Measurements from ENCODE around the gene RSPO3.

DNA sequence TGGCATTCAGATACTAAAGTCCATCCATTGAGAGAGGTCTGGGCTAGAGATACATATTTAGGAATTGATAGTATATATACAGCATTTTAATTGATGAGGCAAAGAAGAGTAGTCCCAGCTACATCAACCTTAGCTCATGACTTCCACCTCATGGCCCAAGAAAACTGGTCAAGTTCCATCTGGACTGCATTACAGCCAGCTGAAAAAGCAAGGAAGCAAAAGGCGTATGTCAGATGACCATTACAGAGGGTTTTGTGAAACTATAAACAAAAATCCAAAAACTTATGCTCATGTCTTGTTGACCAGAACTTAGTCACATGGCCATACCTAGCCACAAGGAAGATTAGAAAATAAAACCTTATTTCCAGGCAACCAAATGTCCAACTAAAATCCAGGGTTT is 101.4 kb downstream of the RSPO3 start:
- no peak for TF ChIP-seq POLR2A (IDR thresholded peaks at IDR 0.05; ENCODE audit: low read length)
- TF ChIP-seq GATA1 (IDR thresholded peaks at IDR 0.05; ENCODE audit: low read depth, low read length), result no peak

Measured in erythroblast (primary cell).